Endodermal cell (in vitro differentiated cells): ENCODE results near the gene ESR1. TPM values are rescaled to one million over a fixed set of nuclear protein-coding genes. Genes with fewer than 3 reads are reported as not detected.

Experiments
- DNase-seq: peaks from one replicate; pipeline ENCODE4 v3.0.0-alpha.2; 2017
- H3K27ac ChIP-seq: 2 replicates; pipeline ENCODE4 v1.5.1; 2013; ENCODE audit warnings: mild to moderate bottlenecking, low read depth, low read length, moderate library complexity
- H3K27me3 ChIP-seq: 2 replicates; pipeline ENCODE4 v1.6.1; 2013; ENCODE audit warnings: mild to moderate bottlenecking, low read length, moderate library complexity; ENCODE audit not compliant: insufficient read depth, control insufficient read depth, poor library complexity, severe bottlenecking
- H3K36me3 ChIP-seq: 2 replicates; pipeline ENCODE4 v1.7.0; 2013; ENCODE audit warnings: mild to moderate bottlenecking, low read length, moderate library complexity; ENCODE audit not compliant: control insufficient read depth, insufficient read depth
- H3K4me1 ChIP-seq: one replicate; pipeline ENCODE4 v1.7.0; 2013; ENCODE audit warnings: low read length; ENCODE audit not compliant: control insufficient read depth, insufficient read depth
- H3K4me3 ChIP-seq: 2 replicates; pipeline ENCODE4 v1.5.1; 2013; ENCODE audit warnings: mild to moderate bottlenecking, low read length, moderate library complexity
- H3K9ac ChIP-seq: 2 replicates; pipeline ENCODE4 v1.6.1; 2013; ENCODE audit warnings: mild to moderate bottlenecking, low read length, moderate library complexity; ENCODE audit not compliant: poor library complexity, severe bottlenecking; ENCODE audit errors: extremely low read depth
- H3K9me3 ChIP-seq: 2 replicates; pipeline ENCODE4 v1.6.1; 2013; ENCODE audit warnings: mild to moderate bottlenecking, low read length, moderate library complexity; ENCODE audit not compliant: control insufficient read depth
- H3K27ac Mint-ChIP-seq: 2 replicates; pipeline ENCODE4 v1.8.0; 2020; ENCODE audit warnings: mixed read lengths
- H3K27me3 Mint-ChIP-seq: 2 replicates; pipeline ENCODE4 v1.8.0; 2021; ENCODE audit warnings: mild to moderate bottlenecking, mixed read lengths; ENCODE audit not compliant: insufficient read depth
- H3K36me3 Mint-ChIP-seq: 2 replicates; pipeline ENCODE4 v1.8.0; 2020; ENCODE audit warnings: low read depth, mixed read lengths
- H3K4me1 Mint-ChIP-seq: 2 replicates; pipeline ENCODE4 v1.8.0; 2020; ENCODE audit warnings: mixed read lengths
- H3K4me3 Mint-ChIP-seq: 2 replicates; pipeline ENCODE4 v1.8.0; 2020; ENCODE audit warnings: mild to moderate bottlenecking, moderate library complexity, mixed read lengths
- H3K9me3 Mint-ChIP-seq: 2 replicates; pipeline ENCODE4 v1.8.0; 2020; ENCODE audit warnings: mild to moderate bottlenecking, mixed read lengths
- WGBS, 2 experiments: methylation state at CpG; one replicate each; pipeline versions ENCODE4 v1.1.5 to v1.1.7; 2013; ENCODE audit warnings: missing lambda C conversion rate in 2 of 2, mixed read lengths in 1 of 2; ENCODE audit not compliant: insufficient coverage in 1 of 2, insufficient read length in 1 of 2; 5-methylcytosine and 5-hydroxymethylcytosine counted together
- total RNA-seq, 2 donors: library from RNA; stranded (reverse); fragmentation: NEBNext Ultra II Directional in 1 of 2; extraction: Animal tissue kit (Norgen Biotek cat#: 25700) in 1 of 2; gene quantifications; 2 replicates in 1 of 2; 3 replicates in 1 of 2; pipeline ENCODE4 v1.2.1, GENCODE V29; 2021
- TF ChIP-seq, protein P1 (sequence below): fragments of 200-600 bp; sonication (generic); conservative IDR thresholded peaks from 2 replicates; pipeline ENCODE4 v1.5.0; 2021; ENCODE audit warnings: antibody characterized with exemption, mild to moderate bottlenecking

The ESR1 gene
- total RNA-seq, 2 donors from 2014 or later: not detected

DNA sequence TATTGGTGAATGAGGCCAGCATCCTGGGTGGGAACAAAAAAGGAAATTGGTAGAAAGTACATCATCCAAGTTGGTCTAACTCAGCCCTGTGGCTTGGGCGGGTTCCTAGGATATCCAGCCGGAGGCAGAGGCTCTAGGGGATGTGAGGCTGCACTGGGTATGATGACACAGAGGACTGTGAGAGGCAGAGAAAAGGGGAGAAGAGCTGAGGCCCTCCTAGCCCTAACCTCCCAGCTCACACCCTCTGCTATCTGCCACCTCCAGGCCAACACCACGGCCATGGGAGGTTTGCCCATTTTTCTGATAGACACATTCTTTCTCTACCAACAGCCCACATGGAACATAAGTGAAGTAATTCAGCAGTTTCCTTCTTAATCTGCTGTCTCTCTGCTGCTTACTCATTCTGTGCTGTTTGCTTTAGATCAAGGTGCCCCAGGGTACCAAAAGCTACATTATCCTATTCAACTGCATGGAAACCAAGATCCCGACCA, 284.4 kb downstream of the ESR1 start:
- Histone ChIP-seq H3K9ac (no peak overlapping the region), H3K36me3 (no peaks in the 10 kb centered on the region), H3K4me3 (no peak overlapping the region), H3K9me3 (no peaks in the 10 kb centered on the region), H3K27me3 (no peaks in the 10 kb centered on the region), H3K27ac (no peak overlapping the region), H3K4me1 (peaks cover 11% of the 10 kb centered on the region)
- TF ChIP-seq, protein P1, sequence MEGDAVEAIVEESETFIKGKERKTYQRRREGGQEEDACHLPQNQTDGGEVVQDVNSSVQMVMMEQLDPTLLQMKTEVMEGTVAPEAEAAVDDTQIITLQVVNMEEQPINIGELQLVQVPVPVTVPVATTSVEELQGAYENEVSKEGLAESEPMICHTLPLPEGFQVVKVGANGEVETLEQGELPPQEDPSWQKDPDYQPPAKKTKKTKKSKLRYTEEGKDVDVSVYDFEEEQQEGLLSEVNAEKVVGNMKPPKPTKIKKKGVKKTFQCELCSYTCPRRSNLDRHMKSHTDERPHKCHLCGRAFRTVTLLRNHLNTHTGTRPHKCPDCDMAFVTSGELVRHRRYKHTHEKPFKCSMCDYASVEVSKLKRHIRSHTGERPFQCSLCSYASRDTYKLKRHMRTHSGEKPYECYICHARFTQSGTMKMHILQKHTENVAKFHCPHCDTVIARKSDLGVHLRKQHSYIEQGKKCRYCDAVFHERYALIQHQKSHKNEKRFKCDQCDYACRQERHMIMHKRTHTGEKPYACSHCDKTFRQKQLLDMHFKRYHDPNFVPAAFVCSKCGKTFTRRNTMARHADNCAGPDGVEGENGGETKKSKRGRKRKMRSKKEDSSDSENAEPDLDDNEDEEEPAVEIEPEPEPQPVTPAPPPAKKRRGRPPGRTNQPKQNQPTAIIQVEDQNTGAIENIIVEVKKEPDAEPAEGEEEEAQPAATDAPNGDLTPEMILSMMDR: no peak
- no peak overlapping the region for H3K27ac Mint-ChIP-seq
- WGBS, 2 experiments: 86 to 88% methylated on average over 1 to 4 of the region's 4 CpGs
- no peaks in the 10 kb centered on the region for H3K36me3 Mint-ChIP-seq
- H3K4me3 Mint-ChIP-seq: no peak overlapping the region
- H3K9me3 Mint-ChIP-seq: no peaks in the 10 kb centered on the region
- H3K4me1 Mint-ChIP-seq: peaks cover 27% of the 10 kb centered on the region
- no peak for DNase-seq
- H3K27me3 Mint-ChIP-seq: peaks cover 25% of the 10 kb centered on the region

DNA sequence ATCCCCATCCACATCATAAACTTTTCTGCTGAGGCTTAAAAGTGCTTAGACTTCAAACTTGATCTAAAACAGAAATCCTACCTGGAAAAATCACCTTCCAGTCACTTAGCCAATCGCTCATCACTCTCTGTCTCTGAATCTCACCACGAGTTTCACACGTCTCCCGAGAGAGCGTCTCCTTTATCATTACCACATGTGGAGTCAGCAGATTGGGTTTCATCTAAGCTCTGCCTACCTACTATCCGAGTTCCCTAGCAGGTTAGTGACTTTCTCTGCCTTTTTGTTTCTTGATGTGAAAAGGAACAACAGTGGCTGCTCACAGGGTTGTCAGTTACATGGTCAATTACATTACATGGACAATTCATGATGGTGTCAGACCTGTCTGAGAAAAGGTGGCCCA, 286.2 kb downstream of the ESR1 start:
- peaks cover 11% of the 10 kb centered on the region for H3K4me1 ChIP-seq
- H3K4me3 ChIP-seq: no peak overlapping the region
- TF ChIP-seq, protein P1: no peak
- Mint-ChIP-seq H3K4me1 (peaks cover 37% of the 10 kb centered on the region), H3K4me3 (no peak overlapping the region), H3K36me3 (no peaks in the 10 kb centered on the region), H3K9me3 (no peaks in the 10 kb centered on the region), H3K27me3 (peaks cover 27% of the 10 kb centered on the region), H3K27ac (no peak overlapping the region)
- DNase-seq: peak; percentile 60
- H3K27me3 ChIP-seq: no peaks in the 10 kb centered on the region
- 27 to 65% methylated on average over 6 of the region's 6 CpGs for WGBS, 2 experiments
- no peaks in the 10 kb centered on the region for H3K9me3 ChIP-seq
- no peak overlapping the region for H3K27ac ChIP-seq
- no peaks in the 10 kb centered on the region for H3K36me3 ChIP-seq
- no peak overlapping the region for H3K9ac ChIP-seq

DNA sequence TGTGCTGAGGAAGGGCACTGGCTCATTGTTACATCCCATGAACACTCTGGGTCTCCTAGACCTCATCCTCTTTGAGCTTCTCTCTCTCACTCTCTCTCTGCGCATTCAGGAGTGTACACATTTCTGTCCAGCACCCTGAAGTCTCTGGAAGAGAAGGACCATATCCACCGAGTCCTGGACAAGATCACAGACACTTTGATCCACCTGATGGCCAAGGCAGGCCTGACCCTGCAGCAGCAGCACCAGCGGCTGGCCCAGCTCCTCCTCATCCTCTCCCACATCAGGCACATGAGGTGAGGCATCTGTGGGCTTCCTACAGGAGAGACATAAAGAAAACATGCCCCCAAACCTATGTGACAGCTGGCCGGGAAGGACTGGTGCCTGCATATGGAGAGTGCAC, 286.8 kb downstream of the ESR1 start:
- H3K9me3 Mint-ChIP-seq: no peaks in the 10 kb centered on the region
- H3K4me3 Mint-ChIP-seq: no peak overlapping the region
- H3K27me3 ChIP-seq: no peaks in the 10 kb centered on the region
- H3K27ac Mint-ChIP-seq: no peak overlapping the region
- H3K36me3 Mint-ChIP-seq: no peaks in the 10 kb centered on the region
- H3K27ac ChIP-seq: no peak overlapping the region
- WGBS, 2 experiments: 92 to 96% methylated on average over 2 to 4 of the region's 4 CpGs
- peaks cover 37% of the 10 kb centered on the region for H3K4me1 Mint-ChIP-seq
- peaks cover 11% of the 10 kb centered on the region for H3K4me1 ChIP-seq
- H3K4me3 ChIP-seq: no peak overlapping the region
- no peak overlapping the region for H3K9ac ChIP-seq
- no peak for DNase-seq
- TF ChIP-seq, protein P1: no peak
- H3K9me3 ChIP-seq: no peaks in the 10 kb centered on the region
- H3K36me3 ChIP-seq: no peaks in the 10 kb centered on the region
- H3K27me3 Mint-ChIP-seq: peaks cover 31% of the 10 kb centered on the region
